Measurements from ENCODE around the gene HNRNPUL2. TPM values are rescaled to one million over a fixed set of nuclear protein-coding genes. Genes with fewer than 3 reads are reported as not detected.
A peak's percentile ranks its signal among the peaks of the same experiment; 100 is the strongest.

HNRNPUL2 gene
- total RNA-seq, 2 experiments from 2014 or later, result 8.3 to 59.2 TPM

DNA sequence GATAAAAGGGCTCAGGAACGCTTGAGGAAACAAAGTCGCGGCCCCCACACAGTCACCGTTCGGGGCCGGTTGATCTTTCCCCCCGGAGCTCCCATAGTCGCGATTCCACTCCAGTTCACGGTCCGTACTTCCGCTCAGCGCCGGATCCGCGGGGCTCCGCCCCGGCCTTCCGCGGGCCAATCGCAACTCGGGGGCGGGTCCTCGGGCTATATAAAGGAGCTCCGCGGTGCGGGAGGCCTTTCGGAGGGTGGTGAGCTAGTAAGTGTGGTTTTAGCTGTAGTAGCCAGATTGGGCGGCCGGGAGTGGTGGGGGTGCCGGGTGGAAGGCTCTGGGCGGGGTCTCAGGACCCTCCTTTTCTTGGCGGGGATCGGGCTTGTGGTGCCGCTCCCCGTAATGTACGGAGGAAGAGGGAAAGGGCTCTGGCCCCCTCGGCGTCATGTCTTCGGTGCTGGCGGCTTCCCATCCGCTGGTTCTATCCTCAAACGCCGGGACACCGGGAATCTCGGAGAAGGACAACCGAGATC is 62.1 kb downstream of the HNRNPUL2 start, which contains the start of the genes C11orf98 and CSKMT:
C11orf98 (minus strand) TSS at position 136 of the 524 bp plus-strand sequence; CDS start at position 95, 41 bp downstream.
CSKMT (plus strand) TSS at position 238 of the 524 bp plus-strand sequence. CDS start 568 bp downstream, outside the sequence.
- TF ChIP-seq, protein P1, sequence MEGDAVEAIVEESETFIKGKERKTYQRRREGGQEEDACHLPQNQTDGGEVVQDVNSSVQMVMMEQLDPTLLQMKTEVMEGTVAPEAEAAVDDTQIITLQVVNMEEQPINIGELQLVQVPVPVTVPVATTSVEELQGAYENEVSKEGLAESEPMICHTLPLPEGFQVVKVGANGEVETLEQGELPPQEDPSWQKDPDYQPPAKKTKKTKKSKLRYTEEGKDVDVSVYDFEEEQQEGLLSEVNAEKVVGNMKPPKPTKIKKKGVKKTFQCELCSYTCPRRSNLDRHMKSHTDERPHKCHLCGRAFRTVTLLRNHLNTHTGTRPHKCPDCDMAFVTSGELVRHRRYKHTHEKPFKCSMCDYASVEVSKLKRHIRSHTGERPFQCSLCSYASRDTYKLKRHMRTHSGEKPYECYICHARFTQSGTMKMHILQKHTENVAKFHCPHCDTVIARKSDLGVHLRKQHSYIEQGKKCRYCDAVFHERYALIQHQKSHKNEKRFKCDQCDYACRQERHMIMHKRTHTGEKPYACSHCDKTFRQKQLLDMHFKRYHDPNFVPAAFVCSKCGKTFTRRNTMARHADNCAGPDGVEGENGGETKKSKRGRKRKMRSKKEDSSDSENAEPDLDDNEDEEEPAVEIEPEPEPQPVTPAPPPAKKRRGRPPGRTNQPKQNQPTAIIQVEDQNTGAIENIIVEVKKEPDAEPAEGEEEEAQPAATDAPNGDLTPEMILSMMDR (conservative IDR thresholded peaks at IDR 0.05; ENCODE audit: low read length), result no peak
- TF ChIP-seq EZH2phosphoT487 (IDR thresholded peaks at IDR 0.05; ENCODE audit: borderline replicate concordance, low read depth, low read length), result no peak
- intact Hi-C loops (cut with micrococcal nuclease; ENCODE audit: unreplicated experiment), result loop anchor here (1.0 to 5.0 kb wide), 4 partner anchors 12 to 73 kb away; partner anchors contain the start of genes EML3, INTS5, MTA2 and ROM1

DNA sequence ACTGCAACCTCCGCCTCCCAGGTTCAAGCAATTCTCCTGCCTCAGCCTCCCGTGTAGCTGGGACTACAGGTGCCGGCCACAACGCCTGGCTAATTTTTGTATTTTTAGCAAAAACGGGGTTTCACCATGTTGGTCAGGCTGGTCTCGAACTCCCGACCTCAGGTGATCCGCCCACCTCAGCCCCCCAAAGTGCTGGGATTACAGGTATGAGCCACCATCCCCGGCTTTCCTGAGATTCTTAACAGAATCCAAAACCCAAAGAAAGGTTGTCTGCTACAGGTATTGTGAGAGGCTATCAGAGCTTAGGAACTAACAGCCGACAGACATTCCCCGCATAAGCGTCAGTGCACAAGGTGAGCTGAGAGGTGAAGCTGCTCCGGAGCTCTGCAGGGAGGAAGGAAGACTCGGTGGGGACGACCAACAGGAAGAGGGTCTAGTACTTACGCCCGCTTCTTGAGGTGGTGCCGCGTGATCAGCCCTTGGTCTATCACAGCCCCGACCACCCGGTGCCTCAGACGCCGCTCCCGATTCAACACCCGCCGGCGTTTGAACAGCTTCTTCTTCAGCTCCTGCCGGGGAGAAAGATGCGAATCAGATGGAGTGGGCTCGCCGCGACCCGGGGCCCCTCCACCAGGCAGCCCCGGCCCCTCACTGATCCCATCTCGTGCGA is 62.7 kb downstream of the HNRNPUL2 start:
- POLR2A ChIA-PET, result interaction anchor here (0.6 to 8.3 kb wide), 24 partner anchors 10 to 209 kb away, joined by 3 to 159 read pairs (median 6); partner anchors contain the start of genes B3GAT3, EEF1G, GANAB and HNRNPUL2
- peaks cover 6% of the 10 kb centered on the region; the same call in 1 of the 2 replicates for H4K20me1 ChIP-seq (ENCODE audit: insufficient read depth, low read length)
- CTCF ChIA-PET (ENCODE audit: unreplicated experiment), result interaction anchor here (0.6 to 1.4 kb wide), 3 partner anchors 16 to 63 kb away, joined by 3 to 4 read pairs (median 3); partner anchors contain the start of gene HNRNPUL2
- no peaks in the 10 kb centered on the region for H3K9me3 ChIP-seq (ENCODE audit: low read length)
- H3K4me2 ChIP-seq (ENCODE audit: low read length), result peak overlapping the region; percentile 89
- no peaks in the 10 kb centered on the region for H3K9me2 ChIP-seq (ENCODE audit: insufficient read depth, low read length)
- peak overlapping the region; percentile 86 for H3K4me3 ChIP-seq (ENCODE audit: low read depth, low read length, poor library complexity, severe bottlenecking)
- H3K79me2 ChIP-seq (ENCODE audit: insufficient read depth, low read depth, low read length), result peaks cover 58% of the 10 kb centered on the region
- peak; percentile 85 for DNase-seq (ENCODE audit: low spot score)
- intact Hi-C loops (cut with micrococcal nuclease; ENCODE audit: unreplicated experiment), result loop anchor here (1.0 to 5.0 kb wide), 4 partner anchors 11 to 72 kb away; partner anchors contain the start of genes EML3, INTS5, MTA2 and ROM1
- H2AFZ ChIP-seq (ENCODE audit: low read length), result peak overlapping the region; percentile 19; the same call in 1 of the 2 replicates
- H3K36me3 ChIP-seq (ENCODE audit: insufficient read depth, low read length), result peaks cover 66% of the 10 kb centered on the region
- TF ChIP-seq EZH2phosphoT487 (IDR thresholded peaks at IDR 0.05; ENCODE audit: borderline replicate concordance, low read depth, low read length), result no peak
- TF ChIP-seq, protein P1 (conservative IDR thresholded peaks at IDR 0.05; ENCODE audit: low read length), result no peak
- H3K27ac ChIP-seq (ENCODE audit: low read depth, low read length, poor library complexity, severe bottlenecking), result peak overlapping the region; percentile 94
- BruUV-seq (replicated peaks), result TSS peak; percentile 51
- H3K4me1 ChIP-seq (ENCODE audit: insufficient read depth, low read length, poor library complexity, severe bottlenecking), result peaks cover 34% of the 10 kb centered on the region

More for the DNA sequence above, 62.1 kb downstream of the HNRNPUL2 start, which contains the start of the genes C11orf98 and CSKMT:
- BruUV-seq (replicated peaks), result TSS peak; percentile 95
- peaks cover 65% of the 10 kb centered on the region for H3K36me3 ChIP-seq (ENCODE audit: insufficient read depth, low read length)
- peak within 1 kb of the TSS; percentile 19; the same call in 1 of the 2 replicates for H2AFZ ChIP-seq (ENCODE audit: low read length)
- no peaks in the 10 kb centered on the region for H3K9me2 ChIP-seq (ENCODE audit: insufficient read depth, low read length)
- no peaks in the 10 kb centered on the region for H3K9me3 ChIP-seq (ENCODE audit: low read length)
- H3K27ac ChIP-seq (ENCODE audit: low read depth, low read length, poor library complexity, severe bottlenecking), result peak within 1 kb of the TSS; percentile 94
- H3K4me2 ChIP-seq (ENCODE audit: low read length), result peak within 1 kb of the TSS; percentile 89
- H3K4me3 ChIP-seq (ENCODE audit: low read depth, low read length, poor library complexity, severe bottlenecking), result peak within 1 kb of the TSS; percentile 86
- ChIA-PET CTCF (ENCODE audit: unreplicated experiment) (interaction anchor here (0.6 to 1.4 kb wide), 4 partner anchors 16 to 122 kb away, joined by 3 read pairs; no protein-coding TSS in a partner anchor), POLR2A (interaction anchor here (0.8 to 8.3 kb wide), 24 partner anchors 9 to 197 kb away, joined by 3 to 159 read pairs (median 6); partner anchors contain the start of genes B3GAT3, EEF1G, GANAB and HNRNPUL2)
- H3K4me1 ChIP-seq (ENCODE audit: insufficient read depth, low read length, poor library complexity, severe bottlenecking), result peaks cover 40% of the 10 kb centered on the region
- H4K20me1 ChIP-seq (ENCODE audit: insufficient read depth, low read length), result peaks cover 6% of the 10 kb centered on the region; the same call in 1 of the 2 replicates
- DNase-seq (ENCODE audit: low spot score), result peak; percentile 94
- peaks cover 60% of the 10 kb centered on the region for H3K79me2 ChIP-seq (ENCODE audit: insufficient read depth, low read depth, low read length)

Small RNAs within 50 kb of the gene (small RNA-seq; reads per million reads assigned to genes)
- gene SNORA57, result not detected

Other genes with a start within 250 kb of the HNRNPUL2 start
- 0.08 and 0.28 TPM in 2 replicates for gene AHNAK, start 180.7 kb downstream of the HNRNPUL2 start, total RNA-seq (2014; rRNA removed; shearing (Covaris generic))
- gene AHNAK, start 180.7 kb downstream of the HNRNPUL2 start, total RNA-seq (2022), result 0.21 and 0.30 TPM in 2 replicates
- gene EEF1G, start 153.6 kb downstream of the HNRNPUL2 start, total RNA-seq (2014; rRNA removed; shearing (Covaris generic)), result 2,328 and 2,651 TPM in 2 replicates
- gene EEF1G, start 153.6 kb downstream of the HNRNPUL2 start, total RNA-seq (2022), result 1,778 and 1,903 TPM in 2 replicates
- 15.6 and 22.5 TPM in 2 replicates for gene TUT1, start 135.9 kb downstream of the HNRNPUL2 start, total RNA-seq (2014; rRNA removed; shearing (Covaris generic))
- gene TUT1, start 135.9 kb downstream of the HNRNPUL2 start, total RNA-seq (2022), result 38.2 and 40.4 TPM in 2 replicates
- gene MTA2, start 125.6 kb downstream of the HNRNPUL2 start, total RNA-seq (2014; rRNA removed; shearing (Covaris generic)), result 130 and 133 TPM in 2 replicates
- 162 and 174 TPM in 2 replicates for gene MTA2, start 125.6 kb downstream of the HNRNPUL2 start, total RNA-seq (2022)
- gene EML3, start 114.7 kb downstream of the HNRNPUL2 start, total RNA-seq (2014; rRNA removed; shearing (Covaris generic)), result 41.2 and 52.8 TPM in 2 replicates
- 81.6 and 92.6 TPM in 2 replicates for gene EML3, start 114.7 kb downstream of the HNRNPUL2 start, total RNA-seq (2022)
- 0.69 and 1.1 TPM in 2 replicates for gene ROM1, start 114.2 kb downstream of the HNRNPUL2 start, total RNA-seq (2014; rRNA removed; shearing (Covaris generic))
- gene ROM1, start 114.2 kb downstream of the HNRNPUL2 start, total RNA-seq (2022), result 1.2 and 2.5 TPM in 2 replicates
- gene B3GAT3, start 105.5 kb downstream of the HNRNPUL2 start, total RNA-seq (2014; rRNA removed; shearing (Covaris generic)), result 55.8 and 74.3 TPM in 2 replicates
- 66.2 and 71.3 TPM in 2 replicates for gene B3GAT3, start 105.5 kb downstream of the HNRNPUL2 start, total RNA-seq (2022)
- gene GANAB, start 80.8 kb downstream of the HNRNPUL2 start, total RNA-seq (2014; rRNA removed; shearing (Covaris generic)), result 91.4 and 108 TPM in 2 replicates
- 205 and 217 TPM in 2 replicates for gene GANAB, start 80.8 kb downstream of the HNRNPUL2 start, total RNA-seq (2022)
- 22.5 and 25.5 TPM in 2 replicates for gene INTS5, start 74.2 kb downstream of the HNRNPUL2 start, total RNA-seq (2014; rRNA removed; shearing (Covaris generic))
- 22.1 and 25.1 TPM in 2 replicates for gene INTS5, start 74.2 kb downstream of the HNRNPUL2 start, total RNA-seq (2022)
- gene C11orf98, start 62.2 kb downstream of the HNRNPUL2 start, total RNA-seq (2014; rRNA removed; shearing (Covaris generic)), result 148 and 194 TPM in 2 replicates
- 84.4 and 105 TPM in 2 replicates for gene C11orf98, start 62.2 kb downstream of the HNRNPUL2 start, total RNA-seq (2022)
- gene CSKMT, start 62.1 kb downstream of the HNRNPUL2 start, total RNA-seq (2014; rRNA removed; shearing (Covaris generic)), result 88.4 and 90.8 TPM in 2 replicates
- gene CSKMT, start 62.1 kb downstream of the HNRNPUL2 start, total RNA-seq (2022), result 52.6 and 80.1 TPM in 2 replicates
- 40.0 and 40.3 TPM in 2 replicates for gene UQCC3, start 55.8 kb downstream of the HNRNPUL2 start, total RNA-seq (2014; rRNA removed; shearing (Covaris generic))
- gene UQCC3, start 55.8 kb downstream of the HNRNPUL2 start, total RNA-seq (2022), result 13.1 and 15.5 TPM in 2 replicates
- gene LBHD1, start 55.2 kb downstream of the HNRNPUL2 start, total RNA-seq (2014; rRNA removed; shearing (Covaris generic)), result 7.1 and 9.3 TPM in 2 replicates
- gene LBHD1, start 55.2 kb downstream of the HNRNPUL2 start, total RNA-seq (2022), result 22.3 and 22.8 TPM in 2 replicates
- 101 and 123 TPM in 2 replicates for gene UBXN1, start 48.4 kb downstream of the HNRNPUL2 start, total RNA-seq (2014; rRNA removed; shearing (Covaris generic))
- 129 and 140 TPM in 2 replicates for gene UBXN1, start 48.4 kb downstream of the HNRNPUL2 start, total RNA-seq (2022)
- 0.79 and 1.3 TPM in 2 replicates for gene LRRN4CL, start 37.9 kb downstream of the HNRNPUL2 start, total RNA-seq (2014; rRNA removed; shearing (Covaris generic))
- 0.65 TPM in 2 replicates for gene LRRN4CL, start 37.9 kb downstream of the HNRNPUL2 start, total RNA-seq (2022)
- gene BSCL2, start 20.0 kb downstream of the HNRNPUL2 start, total RNA-seq (2014; rRNA removed; shearing (Covaris generic)), result 20.7 and 21.6 TPM in 2 replicates
- 46.2 and 46.7 TPM in 2 replicates for gene BSCL2, start 20.0 kb downstream of the HNRNPUL2 start, total RNA-seq (2022)
- not detected in 2 replicates for gene GNG3, start 19.8 kb downstream of the HNRNPUL2 start, total RNA-seq (2014; rRNA removed; shearing (Covaris generic))
- gene GNG3, start 19.8 kb downstream of the HNRNPUL2 start, total RNA-seq (2022), result not detected in 2 replicates
- gene TTC9C, start 1.0 kb upstream of the HNRNPUL2 start, total RNA-seq (2014; rRNA removed; shearing (Covaris generic)), result 36.7 and 51.7 TPM in 2 replicates
- 70.2 and 75.1 TPM in 2 replicates for gene TTC9C, start 1.0 kb upstream of the HNRNPUL2 start, total RNA-seq (2022)
- 11.1 and 11.8 TPM in 2 replicates for gene ZBTB3, start 26.7 kb upstream of the HNRNPUL2 start, total RNA-seq (2014; rRNA removed; shearing (Covaris generic))
- 10.7 and 11.3 TPM in 2 replicates for gene ZBTB3, start 26.7 kb upstream of the HNRNPUL2 start, total RNA-seq (2022)
- 108 and 118 TPM in 2 replicates for gene POLR2G, start 34.1 kb upstream of the HNRNPUL2 start, total RNA-seq (2014; rRNA removed; shearing (Covaris generic))
- 115 and 118 TPM in 2 replicates for gene POLR2G, start 34.1 kb upstream of the HNRNPUL2 start, total RNA-seq (2022)
- gene TAF6L, start 43.9 kb upstream of the HNRNPUL2 start, total RNA-seq (2014; rRNA removed; shearing (Covaris generic)), result 23.7 and 26.1 TPM in 2 replicates
- 24.1 and 29.9 TPM in 2 replicates for gene TAF6L, start 43.9 kb upstream of the HNRNPUL2 start, total RNA-seq (2022)
- 22.8 and 33.1 TPM in 2 replicates for gene TMEM179B, start 59.9 kb upstream of the HNRNPUL2 start, total RNA-seq (2014; rRNA removed; shearing (Covaris generic))
- gene TMEM179B, start 59.9 kb upstream of the HNRNPUL2 start, total RNA-seq (2022), result 18.6 and 21.5 TPM in 2 replicates
- 32.6 and 42.9 TPM in 2 replicates for gene TMEM223, start 64.5 kb upstream of the HNRNPUL2 start, total RNA-seq (2014; rRNA removed; shearing (Covaris generic))
- gene TMEM223, start 64.5 kb upstream of the HNRNPUL2 start, total RNA-seq (2022), result 15.8 and 24.4 TPM in 2 replicates
- 35.1 and 53.3 TPM in 2 replicates for gene NXF1, start 78.0 kb upstream of the HNRNPUL2 start, total RNA-seq (2014; rRNA removed; shearing (Covaris generic))
- gene NXF1, start 78.0 kb upstream of the HNRNPUL2 start, total RNA-seq (2022), result 50.5 and 62.0 TPM in 2 replicates
- 21.7 and 30.6 TPM in 2 replicates for gene STX5, start 104.6 kb upstream of the HNRNPUL2 start, total RNA-seq (2014; rRNA removed; shearing (Covaris generic))
- 41.0 and 47.5 TPM in 2 replicates for gene STX5, start 104.6 kb upstream of the HNRNPUL2 start, total RNA-seq (2022)
- 1.0 TPM in 1 of 2 replicates, not detected in the other for gene TEX54, start 105.4 kb upstream of the HNRNPUL2 start, total RNA-seq (2014; rRNA removed; shearing (Covaris generic))
- 0.89 TPM in 1 of 2 replicates, not detected in the other for gene TEX54, start 105.4 kb upstream of the HNRNPUL2 start, total RNA-seq (2022)
- 139 and 169 TPM in 2 replicates for gene WDR74, start 112.1 kb upstream of the HNRNPUL2 start, total RNA-seq (2014; rRNA removed; shearing (Covaris generic))
- gene WDR74, start 112.1 kb upstream of the HNRNPUL2 start, total RNA-seq (2022), result 85.0 and 98.4 TPM in 2 replicates
- gene SLC3A2, start 153.4 kb upstream of the HNRNPUL2 start, total RNA-seq (2014; rRNA removed; shearing (Covaris generic)), result 289 and 291 TPM in 2 replicates
- gene SLC3A2, start 153.4 kb upstream of the HNRNPUL2 start, total RNA-seq (2022), result 321 and 339 TPM in 2 replicates
- not detected in 2 replicates for gene CHRM1, start 193.9 kb upstream of the HNRNPUL2 start, total RNA-seq (2014; rRNA removed; shearing (Covaris generic))
- gene CHRM1, start 193.9 kb upstream of the HNRNPUL2 start, total RNA-seq (2022), result not detected in 2 replicates